ENCODE measurements around the gene MYZAP. TPM values are rescaled to one million over a fixed set of nuclear protein-coding genes. Genes with fewer than 3 reads are reported as not detected.

The MYZAP gene
- total RNA-seq, 1 donor from 2014 or later: 11.9 TPM

DNA sequence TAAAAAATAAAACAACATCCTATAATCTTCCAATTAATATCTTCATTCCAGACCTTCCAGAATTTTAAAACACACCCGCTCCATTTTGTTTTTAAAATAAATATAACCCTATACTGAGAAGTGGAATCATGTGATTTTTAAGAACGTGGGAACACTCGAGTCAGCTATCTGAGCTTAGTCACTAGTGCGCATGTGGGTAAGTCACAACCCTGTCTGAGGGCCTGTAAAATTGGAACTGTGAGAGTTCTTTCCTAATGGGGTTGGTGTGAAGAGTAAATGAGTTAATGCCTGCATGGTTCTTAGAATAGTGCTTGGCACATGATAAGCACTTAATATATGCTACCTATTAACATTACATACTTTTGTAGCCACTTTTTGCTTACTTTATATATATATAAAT lies 95.0 kb downstream of the MYZAP start:
- TF ChIP-seq, protein P1, sequence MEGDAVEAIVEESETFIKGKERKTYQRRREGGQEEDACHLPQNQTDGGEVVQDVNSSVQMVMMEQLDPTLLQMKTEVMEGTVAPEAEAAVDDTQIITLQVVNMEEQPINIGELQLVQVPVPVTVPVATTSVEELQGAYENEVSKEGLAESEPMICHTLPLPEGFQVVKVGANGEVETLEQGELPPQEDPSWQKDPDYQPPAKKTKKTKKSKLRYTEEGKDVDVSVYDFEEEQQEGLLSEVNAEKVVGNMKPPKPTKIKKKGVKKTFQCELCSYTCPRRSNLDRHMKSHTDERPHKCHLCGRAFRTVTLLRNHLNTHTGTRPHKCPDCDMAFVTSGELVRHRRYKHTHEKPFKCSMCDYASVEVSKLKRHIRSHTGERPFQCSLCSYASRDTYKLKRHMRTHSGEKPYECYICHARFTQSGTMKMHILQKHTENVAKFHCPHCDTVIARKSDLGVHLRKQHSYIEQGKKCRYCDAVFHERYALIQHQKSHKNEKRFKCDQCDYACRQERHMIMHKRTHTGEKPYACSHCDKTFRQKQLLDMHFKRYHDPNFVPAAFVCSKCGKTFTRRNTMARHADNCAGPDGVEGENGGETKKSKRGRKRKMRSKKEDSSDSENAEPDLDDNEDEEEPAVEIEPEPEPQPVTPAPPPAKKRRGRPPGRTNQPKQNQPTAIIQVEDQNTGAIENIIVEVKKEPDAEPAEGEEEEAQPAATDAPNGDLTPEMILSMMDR (IDR thresholded peaks at IDR 0.05; ENCODE audit: unreplicated experiment): no peak
- DNase-seq (ENCODE audit: low spot score, unreplicated experiment): no peak
- Mint-ChIP-seq H3K4me3 (ENCODE audit: low read depth) (no peak overlapping the region), H3K36me3 (ENCODE audit: insufficient read depth) (peaks cover 1% of the 10 kb centered on the region), H3K27ac (no peak overlapping the region), H3K9me3 (ENCODE audit: low read depth) (no peaks in the 10 kb centered on the region), H3K4me1 (ENCODE audit: low read depth) (no peaks in the 10 kb centered on the region), H3K27me3 (no peaks in the 10 kb centered on the region)

DNA sequence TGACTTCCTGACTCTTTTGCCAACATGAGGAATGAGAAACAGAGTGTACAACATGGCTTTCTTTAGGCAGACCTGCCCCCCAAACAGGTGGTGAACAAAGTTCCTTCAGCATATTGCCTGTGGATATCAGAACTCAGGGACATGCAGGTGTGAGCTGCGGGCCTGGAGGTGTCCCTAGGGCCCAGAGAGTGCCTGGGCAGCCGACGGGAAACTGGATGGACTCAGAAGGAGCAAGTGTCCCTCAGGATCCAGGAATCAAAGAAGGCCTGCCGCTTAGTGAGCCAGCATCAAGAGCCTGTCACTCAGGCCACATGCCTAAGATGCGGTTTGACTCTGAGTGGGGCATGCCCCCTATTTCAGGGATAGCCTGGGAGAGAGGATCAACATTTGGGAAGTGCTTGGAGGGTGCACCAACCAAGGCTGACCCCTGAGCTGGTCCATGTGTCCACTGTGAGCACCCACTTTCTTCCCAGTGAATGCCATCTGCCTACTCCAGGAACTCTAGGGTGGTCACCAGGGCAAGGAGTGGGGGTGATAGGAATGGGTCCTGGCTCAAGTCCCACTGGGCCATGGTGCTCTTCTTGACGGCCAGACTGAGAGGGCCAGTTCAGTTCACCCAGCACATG lies 98.8 kb downstream of the MYZAP start:
- H3K9me3 Mint-ChIP-seq (ENCODE audit: low read depth): no peaks in the 10 kb centered on the region
- H3K4me1 Mint-ChIP-seq (ENCODE audit: low read depth): no peaks in the 10 kb centered on the region
- H3K36me3 Mint-ChIP-seq (ENCODE audit: insufficient read depth): no peaks in the 10 kb centered on the region
- H3K27ac Mint-ChIP-seq: no peak overlapping the region
- TF ChIP-seq, protein P1 (IDR thresholded peaks at IDR 0.05; ENCODE audit: unreplicated experiment): no peak
- H3K27me3 Mint-ChIP-seq: no peaks in the 10 kb centered on the region
- DNase-seq (ENCODE audit: low spot score, unreplicated experiment): no peak
- no peak overlapping the region for H3K4me3 Mint-ChIP-seq (ENCODE audit: low read depth)

DNA sequence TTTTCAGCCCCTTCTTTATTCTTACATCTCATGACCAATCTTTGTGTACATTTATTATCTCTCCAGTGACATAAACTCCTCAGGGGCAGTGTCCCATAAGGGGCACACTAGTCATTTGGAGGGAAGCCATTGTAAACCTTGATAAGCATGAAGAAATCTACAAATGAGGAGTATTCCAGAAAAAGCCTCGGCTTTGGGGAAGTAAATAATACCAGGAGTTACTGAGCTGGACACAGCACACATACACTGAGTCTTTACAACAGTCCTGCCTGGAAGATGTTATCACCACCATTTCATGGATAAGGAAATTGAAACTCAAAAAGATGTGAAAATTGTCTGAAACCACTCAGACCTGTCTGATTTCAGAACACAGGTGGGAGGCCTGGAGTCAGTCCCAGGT lies 99.4 kb downstream of the MYZAP start:
- H3K27me3 Mint-ChIP-seq: no peaks in the 10 kb centered on the region
- no peaks in the 10 kb centered on the region for H3K36me3 Mint-ChIP-seq (ENCODE audit: insufficient read depth)
- H3K9me3 Mint-ChIP-seq (ENCODE audit: low read depth): no peaks in the 10 kb centered on the region
- peaks cover 3% of the 10 kb centered on the region for H3K4me1 Mint-ChIP-seq (ENCODE audit: low read depth)
- TF ChIP-seq, protein P1 (IDR thresholded peaks at IDR 0.05; ENCODE audit: unreplicated experiment): no peak
- no peak overlapping the region for H3K27ac Mint-ChIP-seq
- no peak for DNase-seq (ENCODE audit: low spot score, unreplicated experiment)
- no peak overlapping the region for H3K4me3 Mint-ChIP-seq (ENCODE audit: low read depth)

DNA sequence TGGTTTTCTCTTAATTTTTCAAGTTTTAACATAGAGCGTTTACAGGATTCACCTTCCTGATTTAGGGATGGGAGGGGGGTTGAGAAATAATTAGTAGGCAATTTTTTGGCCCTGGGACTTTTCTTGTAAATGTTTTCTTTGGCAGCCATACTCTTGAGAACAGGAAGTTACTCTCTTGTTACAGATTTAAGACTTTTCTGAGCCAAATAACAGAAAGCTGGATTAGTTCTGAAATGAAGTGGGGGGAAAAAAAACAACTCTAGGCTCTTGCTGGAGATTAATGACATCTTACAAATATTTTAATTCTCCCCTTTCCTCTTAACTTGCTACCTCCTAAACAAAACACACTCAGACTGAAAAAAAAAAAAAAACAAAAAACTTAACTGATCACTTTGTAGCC lies 101.0 kb downstream of the MYZAP start:
- no peak overlapping the region for H3K27ac Mint-ChIP-seq
- no peaks in the 10 kb centered on the region for H3K9me3 Mint-ChIP-seq (ENCODE audit: low read depth)
- TF ChIP-seq, protein P1 (IDR thresholded peaks at IDR 0.05; ENCODE audit: unreplicated experiment): no peak
- no peak overlapping the region for H3K4me3 Mint-ChIP-seq (ENCODE audit: low read depth)
- H3K27me3 Mint-ChIP-seq: no peaks in the 10 kb centered on the region
- no peak for DNase-seq (ENCODE audit: low spot score, unreplicated experiment)
- peaks cover 6% of the 10 kb centered on the region for H3K4me1 Mint-ChIP-seq (ENCODE audit: low read depth)
- no peaks in the 10 kb centered on the region for H3K36me3 Mint-ChIP-seq (ENCODE audit: insufficient read depth)

DNA sequence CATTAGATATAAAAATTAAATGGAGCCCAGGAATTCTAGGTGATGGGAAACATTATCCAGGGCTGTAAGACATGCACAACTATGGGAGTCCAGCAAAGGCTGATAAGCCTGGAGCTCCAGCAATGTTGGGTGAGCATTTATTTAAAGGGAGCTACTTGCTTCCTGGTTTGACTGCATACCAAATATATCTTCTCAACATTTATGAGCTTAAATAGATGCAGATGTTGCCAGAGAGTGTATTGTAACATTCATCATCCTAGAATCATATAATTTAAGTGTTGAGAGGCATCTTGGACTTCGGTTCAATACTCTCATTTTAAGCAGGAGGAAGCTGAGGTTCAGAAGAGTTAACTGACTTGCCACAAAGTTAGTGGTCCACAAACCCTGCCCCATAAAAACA lies 102.6 kb downstream of the MYZAP start:
- no peaks in the 10 kb centered on the region for H3K9me3 Mint-ChIP-seq (ENCODE audit: low read depth)
- TF ChIP-seq, protein P1 (IDR thresholded peaks at IDR 0.05; ENCODE audit: unreplicated experiment): no peak
- no peaks in the 10 kb centered on the region for H3K36me3 Mint-ChIP-seq (ENCODE audit: insufficient read depth)
- peaks cover 6% of the 10 kb centered on the region for H3K4me1 Mint-ChIP-seq (ENCODE audit: low read depth)
- H3K27ac Mint-ChIP-seq: no peak overlapping the region
- H3K27me3 Mint-ChIP-seq: peaks cover 5% of the 10 kb centered on the region
- no peak for DNase-seq (ENCODE audit: low spot score, unreplicated experiment)
- H3K4me3 Mint-ChIP-seq (ENCODE audit: low read depth): no peak overlapping the region
